ENCODE data around the gene ARHGAP42. TPM values are rescaled to one million over a fixed set of nuclear protein-coding genes. Genes with fewer than 3 reads are reported as not detected.
"Not testable (repeated sequence)": the region's sequence is repeated elsewhere in the genome, so short reads cannot be mapped to it uniquely, and the experiment has no call there.

Gene ARHGAP42
- total RNA-seq, 1 experiment from 2014 or later, result 26.5 TPM

GRCh38 chr11:100727410-100727809 is 40.3 kb downstream of the ARHGAP42 start:
- DNase-seq, result no peak
- no peaks in the 10 kb centered on the region for H3K9me3 ChIP-seq (replicated peaks)
- H3K27ac ChIP-seq, result no peak overlapping the region
- no peaks in the 10 kb centered on the region for H3K36me3 ChIP-seq
- no peaks in the 10 kb centered on the region for H3K4me1 ChIP-seq
- H3K4me3 ChIP-seq, result no peak overlapping the region
- no peaks in the 10 kb centered on the region for H3K27me3 ChIP-seq

DNA sequence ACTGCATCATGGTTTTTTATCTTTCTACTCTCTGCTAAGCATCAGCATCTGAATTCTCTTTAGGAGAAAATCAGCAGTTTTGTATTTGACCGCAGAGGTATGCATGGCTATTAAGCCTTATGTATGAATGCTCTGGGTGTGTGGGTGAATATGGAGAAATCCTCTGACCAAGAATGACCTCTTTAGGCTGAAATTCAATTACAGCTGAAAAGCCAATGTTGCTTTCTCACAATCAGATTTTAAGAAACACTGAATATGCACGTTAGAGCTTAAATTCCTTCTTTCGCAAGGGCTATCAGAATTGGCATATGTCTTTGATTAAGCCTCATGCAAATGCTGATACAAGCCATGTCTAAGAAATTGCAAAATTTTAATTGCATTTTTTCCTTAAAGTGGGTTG is 43.2 kb downstream of the ARHGAP42 start:
- H3K36me3 ChIP-seq, result no peaks in the 10 kb centered on the region
- H3K4me3 ChIP-seq, result no peak overlapping the region
- H3K4me1 ChIP-seq, result no peaks in the 10 kb centered on the region
- no peak for DNase-seq
- no peaks in the 10 kb centered on the region for H3K9me3 ChIP-seq (replicated peaks)
- H3K27ac ChIP-seq, result no peak overlapping the region
- no peaks in the 10 kb centered on the region for H3K27me3 ChIP-seq

DNA sequence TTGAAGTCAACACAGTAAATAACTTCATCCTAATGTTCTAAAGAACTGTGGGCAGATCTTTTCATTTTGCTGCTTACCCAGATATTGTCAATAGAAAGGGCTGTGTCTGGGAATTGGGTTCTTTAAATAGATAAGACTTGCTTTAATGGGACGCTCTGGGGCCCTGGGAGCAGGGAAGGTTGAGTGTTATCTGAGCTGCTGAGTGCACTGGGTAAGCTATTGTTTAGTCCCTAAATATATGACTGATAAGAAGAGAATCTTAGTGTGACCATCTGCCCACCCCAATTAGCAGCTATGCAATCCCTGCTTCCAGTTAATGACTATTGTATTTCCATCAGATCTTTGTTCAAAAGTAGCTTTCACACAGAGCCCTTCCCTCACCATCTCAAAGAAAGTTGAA is 44.4 kb downstream of the ARHGAP42 start:
- no peaks in the 10 kb centered on the region for H3K4me1 ChIP-seq
- H3K9me3 ChIP-seq (replicated peaks), result no peaks in the 10 kb centered on the region
- no peak for DNase-seq
- no peak overlapping the region for H3K4me3 ChIP-seq
- no peaks in the 10 kb centered on the region for H3K36me3 ChIP-seq
- no peak overlapping the region for H3K27ac ChIP-seq
- no peaks in the 10 kb centered on the region for H3K27me3 ChIP-seq

- H3K9me3 ChIP-seq (replicated peaks), result no peaks in the 10 kb centered on the region
- no peak overlapping the region for H3K4me3 ChIP-seq
- H3K36me3 ChIP-seq, result no peaks in the 10 kb centered on the region
- DNase-seq, result no peak
- no peaks in the 10 kb centered on the region for H3K4me1 ChIP-seq
- no peaks in the 10 kb centered on the region for H3K27me3 ChIP-seq
- H3K27ac ChIP-seq, result no peak overlapping the region
These were observed 45.9 kb downstream of the ARHGAP42 start for GRCh38 chr11:100732949-100733348.

GRCh38 chr11:100734743-100735527 is 47.8 kb downstream of the ARHGAP42 start:
- Histone ChIP-seq H3K27me3 (no peaks in the 10 kb centered on the region), H3K4me3 (no peak overlapping the region), H3K4me1 (peaks cover 9% of the 10 kb centered on the region), H3K36me3 (no peaks in the 10 kb centered on the region), H3K27ac (no peak overlapping the region), H3K9me3 (replicated peaks) (no peaks in the 10 kb centered on the region)
- DNase-seq, result no peak

DNA sequence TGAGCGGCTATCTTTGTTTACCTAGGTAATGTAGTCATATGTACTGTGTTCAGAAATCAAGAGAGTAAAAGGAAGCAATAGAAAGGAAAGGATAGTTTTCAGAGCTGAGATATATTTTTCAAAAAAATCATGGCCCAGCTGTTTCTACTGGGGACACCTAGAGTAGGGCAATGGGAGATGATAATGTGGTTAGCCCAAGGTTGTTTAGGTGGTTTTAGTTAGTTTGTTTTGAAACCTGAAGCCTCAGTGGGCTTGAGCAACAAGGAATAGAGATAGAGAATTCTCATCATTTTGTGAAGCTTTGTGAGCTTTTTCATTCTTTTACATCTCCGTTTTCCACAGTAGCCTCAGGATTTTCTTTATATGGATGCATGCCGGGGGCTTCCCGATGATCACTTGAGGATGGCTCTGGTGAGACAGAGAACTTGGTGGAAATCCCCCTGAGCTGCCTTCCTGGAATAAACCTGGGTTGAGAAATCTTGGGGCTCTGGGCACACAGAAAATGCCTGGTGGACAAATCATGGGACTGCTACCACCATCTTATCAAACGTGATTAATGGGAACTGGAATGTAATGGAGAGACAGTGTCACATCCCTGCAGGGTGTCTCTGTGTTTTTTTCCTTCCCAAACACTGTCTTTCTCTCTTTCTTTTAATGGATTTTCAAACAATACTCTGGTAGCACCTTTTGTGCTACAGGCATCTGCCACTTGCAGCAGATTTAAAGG is 49.0 kb downstream of the ARHGAP42 start:
- no peak overlapping the region for H3K4me3 ChIP-seq
- H3K27me3 ChIP-seq, result no peaks in the 10 kb centered on the region
- peaks cover 9% of the 10 kb centered on the region for H3K4me1 ChIP-seq
- no peak for DNase-seq
- no peaks in the 10 kb centered on the region for H3K36me3 ChIP-seq
- H3K9me3 ChIP-seq (replicated peaks), result no peaks in the 10 kb centered on the region
- H3K27ac ChIP-seq, result no peak overlapping the region

DNA sequence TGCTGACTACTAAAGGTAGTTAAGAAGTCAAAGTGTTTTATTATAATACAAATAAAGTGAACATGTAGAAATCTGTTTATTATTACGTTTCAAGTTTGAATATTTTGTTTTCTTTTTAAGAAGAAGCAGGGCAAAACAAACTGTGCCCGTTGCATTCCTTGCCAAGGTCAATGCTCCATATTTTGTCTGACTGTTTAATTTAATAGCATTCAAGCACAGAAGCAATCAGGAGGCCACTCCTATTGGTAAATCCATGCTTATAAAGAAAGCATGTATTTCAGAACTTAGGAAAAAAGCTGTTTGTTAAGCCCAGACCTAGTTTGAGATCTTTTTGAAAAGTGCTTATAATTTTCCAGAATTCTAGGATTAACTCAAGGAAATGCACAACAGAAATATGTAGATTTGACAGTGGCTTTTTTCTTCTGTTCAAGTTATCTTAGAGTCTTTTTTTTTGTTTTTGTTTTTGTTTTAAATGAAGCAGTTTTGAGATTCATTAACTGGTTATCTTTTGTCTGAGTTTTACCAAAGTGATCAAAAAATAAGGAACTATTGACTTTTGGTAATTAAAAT is 51.7 kb downstream of the ARHGAP42 start:
- H3K27me3 ChIP-seq, result no peaks in the 10 kb centered on the region
- H3K27ac ChIP-seq, result peak overlapping the region; percentile 58
- H3K4me3 ChIP-seq, result no peak overlapping the region
- DNase-seq, result no peak
- H3K9me3 ChIP-seq (replicated peaks), result no peaks in the 10 kb centered on the region
- H3K4me1 ChIP-seq, result peaks cover 9% of the 10 kb centered on the region
- H3K36me3 ChIP-seq, result no peaks in the 10 kb centered on the region

DNA sequence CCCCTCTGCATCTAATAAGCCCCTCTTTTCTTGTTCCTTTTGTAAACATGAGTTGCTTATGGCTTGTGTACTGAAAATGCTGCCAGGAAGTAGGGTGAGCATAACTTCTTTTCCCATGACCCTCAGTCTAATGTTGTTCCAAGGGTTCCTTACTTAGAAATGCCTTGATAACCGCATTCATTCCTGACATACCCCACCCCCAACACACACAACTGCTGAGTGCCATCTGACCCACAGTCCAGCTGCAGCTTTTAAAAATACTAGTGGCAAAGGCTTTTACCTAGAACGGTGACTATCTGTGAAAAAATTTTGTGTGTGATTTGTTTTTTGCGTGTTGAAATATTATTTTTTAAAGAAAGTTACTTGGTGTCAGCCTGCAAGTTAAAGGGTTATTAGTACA is 52.6 kb downstream of the ARHGAP42 start:
- H3K4me3 ChIP-seq, result no peak overlapping the region
- H3K27me3 ChIP-seq, result no peaks in the 10 kb centered on the region
- no peaks in the 10 kb centered on the region for H3K9me3 ChIP-seq (replicated peaks)
- peak; percentile 61 to 70 for DNase-seq
- H3K36me3 ChIP-seq, result no peaks in the 10 kb centered on the region
- peaks cover 9% of the 10 kb centered on the region for H3K4me1 ChIP-seq
- H3K27ac ChIP-seq, result peak overlapping the region; percentile 58

- Histone ChIP-seq H3K4me1 (peaks cover 9% of the 10 kb centered on the region), H3K27me3 (no peaks in the 10 kb centered on the region), H3K27ac (peak overlapping the region; percentile 58), H3K9me3 (replicated peaks) (no peaks in the 10 kb centered on the region), H3K4me3 (no peak overlapping the region), H3K36me3 (no peaks in the 10 kb centered on the region)
- no peak for DNase-seq
These were observed 53.4 kb downstream of the ARHGAP42 start for GRCh38 chr11:100740440-100740839.

DNA sequence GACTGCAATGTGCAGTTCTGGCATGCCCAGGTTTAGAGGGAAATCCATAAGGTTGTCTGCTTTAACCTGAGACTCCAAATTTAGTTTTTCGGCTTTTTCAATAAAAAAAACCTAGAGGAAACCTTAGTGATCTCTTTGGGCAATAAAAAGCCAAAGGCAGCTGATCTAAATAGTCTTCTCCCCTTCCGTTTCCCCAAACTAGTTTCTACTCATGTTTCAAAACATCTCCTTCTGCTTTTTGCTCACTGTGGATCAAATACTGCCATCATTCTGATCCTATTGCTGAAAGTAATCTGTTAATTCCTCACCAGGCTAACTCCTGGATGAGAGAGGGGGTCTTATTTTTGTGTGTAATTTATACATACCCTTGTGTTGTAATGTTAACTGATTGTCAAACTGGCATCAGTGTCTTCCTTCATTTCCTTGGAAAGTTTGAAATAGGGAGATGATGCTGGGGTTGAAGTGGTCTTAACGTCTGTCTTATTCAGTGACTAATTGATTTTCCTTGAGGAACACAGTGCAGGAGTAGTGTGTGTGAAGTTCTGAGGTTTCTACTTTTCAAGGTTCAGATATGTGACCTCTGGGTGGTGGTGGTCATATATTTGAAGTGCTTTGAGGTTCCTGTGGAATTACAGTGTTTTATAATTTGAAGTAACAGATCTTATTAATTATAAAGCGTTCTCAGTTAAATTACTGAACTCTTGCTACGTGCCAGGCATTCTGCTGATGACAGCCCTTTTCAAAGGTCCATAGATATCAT is 55.0 kb downstream of the ARHGAP42 start:
- Histone ChIP-seq H3K27me3 (no peaks in the 10 kb centered on the region), H3K27ac (no peak overlapping the region)
- no peak for DNase-seq

GRCh38 chr11:100746448-100746847 is 59.4 kb downstream of the ARHGAP42 start:
- Histone ChIP-seq H3K4me3 (no peak overlapping the region), H3K36me3 (no peaks in the 10 kb centered on the region), H3K27me3 (no peaks in the 10 kb centered on the region), H3K9me3 (replicated peaks) (no peaks in the 10 kb centered on the region), H3K4me1 (no peaks in the 10 kb centered on the region; the same call in 1 of the 2 replicates), H3K27ac (no peak overlapping the region)
- DNase-seq, result no peak

More for the DNA sequence above, 55.0 kb downstream of the ARHGAP42 start:
- Histone ChIP-seq H3K36me3 (no peaks in the 10 kb centered on the region), H3K4me3 (no peak overlapping the region), H3K9me3 (replicated peaks) (no peaks in the 10 kb centered on the region), H3K4me1 (peaks cover 9% of the 10 kb centered on the region)

- H3K27ac ChIP-seq, result no peak overlapping the region
- no peaks in the 10 kb centered on the region for H3K4me1 ChIP-seq
- H3K4me3 ChIP-seq, result no peak overlapping the region
- no peaks in the 10 kb centered on the region for H3K27me3 ChIP-seq
- DNase-seq, result no peak
- no peaks in the 10 kb centered on the region for H3K9me3 ChIP-seq (replicated peaks)
- H3K36me3 ChIP-seq, result no peaks in the 10 kb centered on the region
These were observed 61.1 kb downstream of the ARHGAP42 start for GRCh38 chr11:100748153-100748552.

DNA sequence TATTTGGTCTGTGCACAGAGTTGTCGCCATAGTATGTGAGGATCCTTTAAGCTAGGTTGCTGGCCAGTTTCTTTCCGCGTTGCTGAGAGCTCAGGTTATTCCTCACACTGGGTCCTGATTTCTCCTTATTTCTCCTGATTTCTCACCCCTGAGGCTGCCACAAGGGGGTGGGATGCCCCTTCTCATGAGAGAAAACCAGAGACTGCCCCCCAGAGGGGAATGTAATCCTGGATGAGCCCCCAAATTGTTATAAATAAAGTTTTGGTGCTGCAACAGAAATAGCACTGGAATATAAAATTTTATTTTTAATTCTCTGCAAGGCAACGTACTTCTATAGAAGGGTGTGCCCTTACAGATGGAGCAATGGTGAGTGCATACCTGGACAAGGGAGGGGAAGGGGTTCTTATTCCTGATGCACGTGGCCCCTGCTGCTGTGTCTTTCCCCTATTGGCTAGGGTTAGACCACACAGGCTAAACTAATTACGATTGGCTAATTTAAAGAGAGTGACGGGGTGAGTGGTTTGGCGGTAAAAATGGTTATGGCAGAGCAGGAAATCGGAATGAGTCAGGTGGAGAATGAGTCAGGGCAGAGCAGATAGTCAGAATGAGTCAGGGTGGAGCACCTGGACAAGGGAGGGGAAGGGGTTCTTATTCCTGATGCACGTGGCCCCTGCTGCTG is 62.9 kb downstream of the ARHGAP42 start:
- not testable (repeated sequence) for H3K27ac ChIP-seq; DNase-seq; H3K36me3 ChIP-seq; H3K27me3 ChIP-seq; H3K9me3 ChIP-seq (replicated peaks); H3K4me3 ChIP-seq; H3K4me1 ChIP-seq

DNA sequence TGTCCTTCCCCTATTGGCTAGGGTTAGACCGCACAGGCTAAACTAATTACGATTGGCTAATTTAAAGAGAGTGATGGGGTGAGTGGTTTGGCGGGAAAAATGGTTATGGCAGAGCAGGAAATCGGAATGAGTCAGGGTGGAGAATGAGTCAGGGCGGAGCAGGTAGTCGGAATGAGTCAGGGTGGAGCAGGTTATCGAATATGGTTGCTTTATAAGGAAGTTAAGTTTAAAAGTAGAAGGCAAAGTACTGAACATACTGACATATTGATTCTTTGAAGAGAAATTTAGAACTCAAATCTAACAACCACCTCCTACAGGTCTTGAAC is 63.4 kb downstream of the ARHGAP42 start:
- H3K4me1 ChIP-seq, result not testable (repeated sequence)

More for the DNA sequence above, 63.4 kb downstream of the ARHGAP42 start:
- not testable (repeated sequence) for H3K36me3 ChIP-seq; H3K27ac ChIP-seq; H3K4me3 ChIP-seq; DNase-seq; H3K9me3 ChIP-seq (replicated peaks); H3K27me3 ChIP-seq
